ENCODE measurements around the gene PLCXD3. TPM values are rescaled to one million over a fixed set of nuclear protein-coding genes. Genes with fewer than 3 reads are reported as not detected.

Gene PLCXD3
- total RNA-seq, 1 donor from 2014 or later, result 2.6 TPM

GRCh38 chr5:41418220-41419031 lies 92.0 kb downstream of the PLCXD3 start:
- ATAC-seq (no peak), DNase-seq (no peak)
- H3K27ac ChIP-seq, result no peak overlapping the region
- H3K4me3 ChIP-seq, result no peak overlapping the region
- H3K27me3 ChIP-seq, result no peaks in the 10 kb centered on the region
- H3K36me3 ChIP-seq, result no peaks in the 10 kb centered on the region
- TF ChIP-seq, protein P1, sequence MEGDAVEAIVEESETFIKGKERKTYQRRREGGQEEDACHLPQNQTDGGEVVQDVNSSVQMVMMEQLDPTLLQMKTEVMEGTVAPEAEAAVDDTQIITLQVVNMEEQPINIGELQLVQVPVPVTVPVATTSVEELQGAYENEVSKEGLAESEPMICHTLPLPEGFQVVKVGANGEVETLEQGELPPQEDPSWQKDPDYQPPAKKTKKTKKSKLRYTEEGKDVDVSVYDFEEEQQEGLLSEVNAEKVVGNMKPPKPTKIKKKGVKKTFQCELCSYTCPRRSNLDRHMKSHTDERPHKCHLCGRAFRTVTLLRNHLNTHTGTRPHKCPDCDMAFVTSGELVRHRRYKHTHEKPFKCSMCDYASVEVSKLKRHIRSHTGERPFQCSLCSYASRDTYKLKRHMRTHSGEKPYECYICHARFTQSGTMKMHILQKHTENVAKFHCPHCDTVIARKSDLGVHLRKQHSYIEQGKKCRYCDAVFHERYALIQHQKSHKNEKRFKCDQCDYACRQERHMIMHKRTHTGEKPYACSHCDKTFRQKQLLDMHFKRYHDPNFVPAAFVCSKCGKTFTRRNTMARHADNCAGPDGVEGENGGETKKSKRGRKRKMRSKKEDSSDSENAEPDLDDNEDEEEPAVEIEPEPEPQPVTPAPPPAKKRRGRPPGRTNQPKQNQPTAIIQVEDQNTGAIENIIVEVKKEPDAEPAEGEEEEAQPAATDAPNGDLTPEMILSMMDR (IDR thresholded peaks at IDR 0.05), result no peak
- no peaks in the 10 kb centered on the region for H3K9me3 ChIP-seq
- no peaks in the 10 kb centered on the region for H3K4me1 ChIP-seq
- intact Hi-C loops (cut with DNase I), result no loop called here

DNA sequence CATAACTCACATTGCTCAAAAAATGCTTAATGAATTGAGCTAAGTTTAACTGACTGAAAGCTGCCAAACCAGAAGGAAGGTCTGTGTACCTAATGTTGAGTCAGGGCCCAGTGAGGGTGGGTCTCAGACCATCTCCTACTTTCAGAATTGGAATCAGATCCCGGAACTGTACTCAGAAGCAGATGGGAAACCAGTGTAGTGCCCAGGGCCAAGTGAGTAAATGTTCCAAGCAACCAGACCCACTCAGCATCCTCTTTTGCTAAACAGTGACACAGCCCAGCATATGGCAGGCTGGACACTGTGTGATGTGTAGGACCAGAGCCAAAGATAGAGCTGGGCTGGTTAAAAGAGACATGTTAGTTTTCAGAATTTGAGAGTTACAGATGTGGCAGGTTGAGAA lies 94.1 kb downstream of the PLCXD3 start:
- Histone ChIP-seq H3K4me1 (no peaks in the 10 kb centered on the region), H3K27me3 (no peaks in the 10 kb centered on the region), H3K36me3 (no peaks in the 10 kb centered on the region), H3K4me3 (no peak overlapping the region), H3K27ac (no peak overlapping the region), H3K9me3 (no peaks in the 10 kb centered on the region)
- intact Hi-C loops (cut with DNase I), result no loop called here
- DNase-seq, result no peak
- TF ChIP-seq, protein P1 (IDR thresholded peaks at IDR 0.05), result no peak
- no peak for ATAC-seq

GRCh38 chr5:41415242-41415641 lies 95.2 kb downstream of the PLCXD3 start:
- H3K36me3 ChIP-seq, result no peaks in the 10 kb centered on the region
- no peaks in the 10 kb centered on the region for H3K9me3 ChIP-seq
- DNase-seq, result no peak
- no peak overlapping the region for H3K27ac ChIP-seq
- TF ChIP-seq, protein P1 (IDR thresholded peaks at IDR 0.05), result no peak
- no peak overlapping the region for H3K4me3 ChIP-seq
- no peak for ATAC-seq
- intact Hi-C loops (cut with DNase I), result no loop called here
- no peaks in the 10 kb centered on the region for H3K4me1 ChIP-seq
- H3K27me3 ChIP-seq, result no peaks in the 10 kb centered on the region

DNA sequence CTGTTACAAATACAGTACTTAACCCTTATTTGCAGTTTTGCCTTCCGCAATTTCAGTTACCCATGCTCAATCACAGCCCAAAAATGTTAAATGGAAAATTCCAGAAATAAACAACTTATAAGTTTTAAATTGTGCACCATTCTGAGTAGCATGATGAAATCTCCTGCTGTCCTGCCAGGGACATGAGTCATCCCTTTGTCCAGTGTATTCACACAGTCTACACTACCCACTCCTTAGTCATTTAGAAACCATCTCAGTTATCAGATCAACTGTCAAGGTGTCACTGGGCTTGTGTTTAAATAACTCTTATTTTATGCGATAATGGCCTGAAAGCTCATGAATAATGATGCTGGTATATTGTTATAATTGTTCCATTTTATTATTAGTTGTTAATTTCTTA lies 95.8 kb downstream of the PLCXD3 start:
- DNase-seq (no peak), ATAC-seq (no peak)
- Histone ChIP-seq H3K4me3 (no peak overlapping the region), H3K4me1 (no peaks in the 10 kb centered on the region), H3K36me3 (no peaks in the 10 kb centered on the region), H3K27ac (no peak overlapping the region), H3K27me3 (no peaks in the 10 kb centered on the region), H3K9me3 (no peaks in the 10 kb centered on the region)
- intact Hi-C loops (cut with DNase I), result no loop called here
- TF ChIP-seq, protein P1 (IDR thresholded peaks at IDR 0.05), result no peak

DNA sequence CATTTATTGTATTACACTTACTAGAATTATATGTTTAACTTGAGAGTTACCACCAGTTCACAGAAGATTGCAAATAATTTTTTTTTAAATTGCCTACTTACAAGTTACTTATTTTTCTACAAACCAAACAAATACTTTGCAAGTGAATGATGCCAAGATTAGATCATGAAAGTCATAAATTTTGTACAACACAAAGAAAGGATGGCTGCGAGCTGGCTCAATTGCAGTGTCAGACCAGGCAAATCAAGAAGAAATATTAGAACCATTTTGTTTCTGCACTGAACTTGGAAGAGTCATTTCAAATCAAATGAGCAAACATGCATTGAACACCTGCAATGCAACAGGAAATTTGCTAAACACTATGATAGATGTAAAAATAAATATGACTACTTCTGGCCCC lies 97.3 kb downstream of the PLCXD3 start:
- intact Hi-C loops (cut with DNase I), result no loop called here
- no peak for DNase-seq
- no peak overlapping the region for H3K4me3 ChIP-seq
- H3K4me1 ChIP-seq, result no peaks in the 10 kb centered on the region
- no peaks in the 10 kb centered on the region for H3K9me3 ChIP-seq
- H3K36me3 ChIP-seq, result no peaks in the 10 kb centered on the region
- ATAC-seq, result no peak
- no peak overlapping the region for H3K27ac ChIP-seq
- TF ChIP-seq, protein P1 (IDR thresholded peaks at IDR 0.05), result no peak
- no peaks in the 10 kb centered on the region for H3K27me3 ChIP-seq

All from upper lobe of right lung (tissue), 1 donor.